T-helper 17 cell (primary cell): Measurements from ENCODE around the gene BTBD9. TPM values are rescaled to one million over a fixed set of nuclear protein-coding genes. Genes with fewer than 3 reads are reported as not detected.
A peak's percentile ranks its signal among the peaks of the same experiment; 100 is the strongest.

ENCODE experiments used
- ATAC-seq: fragments of 150-1000 bp; cut with Tn5 transposase; 2 replicates; pipeline ENCODE4 v1.10.0; 2021; ENCODE audit warnings: mild to moderate bottlenecking, moderate library complexity
- DNase-seq, 3 donors: peaks; one replicate each; pipeline versions ENCODE4 v3.0.0 to v3.0.0-alpha.2; 2020 to 2021
- H3K9me3 ChIP-seq: one replicate; pipeline ENCODE4 v1.7.0; 2013; ENCODE audit warnings: low read length, mild to moderate bottlenecking; ENCODE audit not compliant: control insufficient read depth, poor library complexity, severe bottlenecking
- H3K27ac Mint-ChIP-seq: one replicate; pipeline ENCODE4 v1.8.0; 2022; ENCODE audit warnings: mild to moderate bottlenecking, moderate library complexity, mixed read lengths
- H3K27me3 Mint-ChIP-seq: one replicate; pipeline ENCODE4 v1.8.0; 2022; ENCODE audit warnings: mixed read lengths
- H3K36me3 Mint-ChIP-seq: one replicate; pipeline ENCODE4 v1.8.0; 2022; ENCODE audit warnings: low read depth, mixed read lengths
- H3K4me1 Mint-ChIP-seq: one replicate; pipeline ENCODE4 v1.8.0; 2022; ENCODE audit warnings: mild to moderate bottlenecking, mixed read lengths
- H3K4me3 Mint-ChIP-seq: one replicate; pipeline ENCODE4 v1.8.0; 2022; ENCODE audit warnings: mild to moderate bottlenecking, moderate library complexity, mixed read lengths
- total RNA-seq, 4 donors: library from RNA in 2 of 4; stranded (reverse) in 2 of 4; gene quantifications; one replicate each; pipeline ENCODE4 v1.2.3 and lab custom pipeline; 2022 to 2026

BTBD9 gene
- total RNA-seq, 2 donors from 2014 or later: 61.3 to 63.5 TPM

DNA sequence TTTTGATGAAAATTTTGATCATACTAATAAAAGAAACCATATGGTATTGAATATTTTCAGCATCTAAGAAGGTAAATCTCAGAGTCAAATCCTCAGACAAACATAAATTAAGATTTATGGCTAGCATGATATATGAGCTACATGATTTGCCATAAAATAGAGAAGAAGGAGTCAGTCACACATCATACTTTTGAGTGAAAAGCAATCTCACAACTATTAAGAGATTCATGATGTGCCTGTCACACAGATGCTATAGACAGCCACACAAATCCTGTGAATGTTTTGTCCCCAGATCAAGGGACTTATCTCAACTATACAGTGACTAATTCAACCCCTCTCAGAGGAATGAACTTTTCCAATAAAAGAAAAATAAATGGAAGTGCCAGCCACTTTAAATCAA, 85.7 kb downstream of the BTBD9 start:
- no peaks in the 10 kb centered on the region for H3K36me3 Mint-ChIP-seq
- H3K4me1 Mint-ChIP-seq: peaks cover 7% of the 10 kb centered on the region
- H3K9me3 ChIP-seq: no peaks in the 10 kb centered on the region
- H3K27ac Mint-ChIP-seq: peak overlapping the region; percentile 39
- H3K27me3 Mint-ChIP-seq: no peaks in the 10 kb centered on the region
- no peak overlapping the region for H3K4me3 Mint-ChIP-seq
- no peak for DNase-seq
- ATAC-seq: no peak

DNA sequence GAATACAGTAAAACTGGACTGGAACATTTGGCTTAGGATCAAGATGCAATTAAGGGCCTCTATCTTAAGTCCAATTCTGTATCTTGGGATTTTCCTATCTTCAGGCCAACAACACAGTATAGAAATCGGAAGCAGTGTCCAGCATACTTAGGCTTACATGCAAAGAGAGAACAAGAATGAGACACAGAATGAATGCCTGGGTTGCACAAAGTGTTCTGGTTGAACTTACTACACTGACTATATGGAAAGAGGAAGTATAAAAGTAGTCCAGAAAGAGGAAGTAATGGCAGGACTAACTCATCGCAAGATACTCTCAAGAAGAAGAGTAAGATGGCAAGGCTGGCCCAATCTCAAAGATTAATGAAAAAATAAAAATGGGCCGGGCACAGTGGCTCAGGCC, 87.6 kb downstream of the BTBD9 start:
- ATAC-seq (peak; percentile 39), DNase-seq (no peak)
- no peak overlapping the region for H3K4me3 Mint-ChIP-seq
- no peaks in the 10 kb centered on the region for H3K9me3 ChIP-seq
- H3K27me3 Mint-ChIP-seq: no peaks in the 10 kb centered on the region
- no peak overlapping the region for H3K27ac Mint-ChIP-seq
- H3K36me3 Mint-ChIP-seq: peaks cover 3% of the 10 kb centered on the region
- H3K4me1 Mint-ChIP-seq: peaks cover 8% of the 10 kb centered on the region

DNA sequence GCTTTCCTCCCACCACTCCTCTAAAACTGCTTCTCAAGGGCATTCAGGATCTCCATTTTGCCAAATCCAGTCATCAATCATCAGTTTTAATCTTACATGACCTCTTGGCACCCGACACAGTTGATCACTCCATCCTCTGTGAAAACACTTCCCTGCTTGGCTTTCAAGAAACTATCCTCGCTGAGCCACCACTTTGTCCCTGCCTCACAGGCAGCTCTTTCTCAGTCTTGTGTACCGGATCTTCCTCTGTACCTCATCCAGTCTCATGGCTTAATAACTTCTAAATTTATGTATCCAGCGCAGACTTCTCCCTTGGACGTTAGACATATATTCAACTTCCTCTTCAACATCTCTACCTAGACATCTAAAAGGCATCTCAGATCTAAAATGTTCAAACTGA, 89.9 kb downstream of the BTBD9 start:
- Mint-ChIP-seq H3K4me3 (no peak overlapping the region), H3K36me3 (peaks cover 3% of the 10 kb centered on the region)
- no peak for ATAC-seq

DNA sequence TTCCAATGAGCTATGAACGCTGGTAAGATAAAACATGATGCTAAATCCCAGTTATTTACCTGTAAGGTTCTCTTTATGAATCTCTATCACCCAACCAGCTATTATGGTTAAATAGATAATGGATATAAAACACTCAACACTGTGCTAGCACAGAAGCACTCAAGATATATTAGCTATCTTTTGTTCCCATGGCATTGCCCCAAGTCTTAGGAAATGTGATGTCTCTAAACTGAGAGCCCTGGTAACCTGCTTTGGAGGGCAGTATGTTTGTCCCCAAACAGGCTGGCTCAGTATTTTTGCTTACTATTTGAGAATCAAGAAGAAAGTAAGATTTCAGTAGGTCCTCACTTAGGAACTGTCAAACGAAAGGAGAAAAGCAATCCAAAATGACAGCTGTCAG, 90.5 kb downstream of the BTBD9 start:
- no peaks in the 10 kb centered on the region for H3K9me3 ChIP-seq
- H3K27ac Mint-ChIP-seq: no peak overlapping the region
- H3K4me3 Mint-ChIP-seq: no peak overlapping the region
- peaks cover 4% of the 10 kb centered on the region for H3K4me1 Mint-ChIP-seq
- peaks cover 5% of the 10 kb centered on the region for H3K36me3 Mint-ChIP-seq
- H3K27me3 Mint-ChIP-seq: no peaks in the 10 kb centered on the region
- DNase-seq: no peak
- no peak for ATAC-seq

More for the DNA sequence above, 89.9 kb downstream of the BTBD9 start:
- Mint-ChIP-seq H3K4me1 (peaks cover 4% of the 10 kb centered on the region), H3K27me3 (no peaks in the 10 kb centered on the region), H3K27ac (no peak overlapping the region)
- no peaks in the 10 kb centered on the region for H3K9me3 ChIP-seq
- DNase-seq: no peak

DNA sequence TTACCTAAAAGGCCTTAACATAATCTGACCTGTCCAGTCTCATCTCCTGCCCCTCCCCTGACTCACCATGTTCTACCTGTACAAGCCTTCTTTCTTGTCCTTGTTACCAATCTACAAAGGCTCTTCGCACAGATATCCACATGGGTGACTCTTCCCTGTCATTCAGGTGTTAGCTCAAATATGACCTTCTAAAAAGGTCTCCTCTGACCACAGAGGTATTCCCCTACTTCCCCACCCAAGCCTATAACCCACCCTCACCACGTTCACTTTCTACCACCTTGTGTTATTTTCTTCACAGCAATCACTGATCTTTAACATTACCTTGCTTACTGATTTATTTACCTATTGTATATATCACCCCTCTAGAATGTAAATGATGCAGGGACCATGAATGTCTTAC, 96.7 kb downstream of the BTBD9 start:
- H3K4me1 Mint-ChIP-seq: no peaks in the 10 kb centered on the region
- H3K27me3 Mint-ChIP-seq: no peaks in the 10 kb centered on the region
- DNase-seq (no peak), ATAC-seq (no peak)
- H3K27ac Mint-ChIP-seq: no peak overlapping the region
- H3K4me3 Mint-ChIP-seq: no peak overlapping the region
- peaks cover 5% of the 10 kb centered on the region for H3K36me3 Mint-ChIP-seq
- H3K9me3 ChIP-seq: no peaks in the 10 kb centered on the region

DNA sequence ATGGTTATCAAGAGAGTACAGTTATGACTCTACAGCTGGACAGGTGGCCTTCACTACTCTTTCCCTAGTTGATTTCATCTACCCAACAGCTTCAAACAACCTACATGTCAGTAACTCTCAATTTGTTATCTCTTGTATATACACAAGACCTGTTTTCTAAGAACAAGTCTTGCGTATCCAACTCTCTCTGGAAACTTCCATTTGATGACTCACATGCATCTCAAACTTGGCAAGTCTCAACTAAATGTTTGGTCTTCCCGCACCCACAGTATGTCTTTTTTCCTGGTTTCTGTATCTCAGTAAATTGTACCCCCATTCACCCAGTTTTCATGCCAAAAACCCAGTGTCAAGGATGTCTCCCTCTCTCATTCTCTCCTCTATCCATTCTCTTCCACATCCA, 97.7 kb downstream of the BTBD9 start:
- Mint-ChIP-seq H3K36me3 (peaks cover 2% of the 10 kb centered on the region), H3K4me3 (no peak overlapping the region), H3K27ac (no peak overlapping the region), H3K4me1 (no peaks in the 10 kb centered on the region), H3K27me3 (no peaks in the 10 kb centered on the region)
- no peak for DNase-seq
- H3K9me3 ChIP-seq: no peaks in the 10 kb centered on the region
- no peak for ATAC-seq

DNA sequence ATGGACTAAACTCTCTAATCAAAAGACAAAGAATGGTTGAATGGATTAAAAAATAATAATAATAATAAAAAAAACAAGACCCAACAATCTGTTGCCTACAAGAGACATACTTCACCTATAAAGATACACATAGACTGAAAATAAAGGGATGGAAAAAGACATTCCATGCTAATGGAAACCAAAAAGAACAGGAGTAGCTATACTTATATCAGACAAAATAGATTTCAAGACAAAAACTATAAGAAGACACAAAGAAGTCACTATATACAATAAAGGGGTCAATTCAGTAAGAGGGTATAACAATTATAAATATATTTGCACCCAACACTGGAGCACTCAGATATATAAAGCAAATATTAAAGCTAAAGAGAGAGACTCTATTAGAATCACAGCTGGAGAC, 106.7 kb downstream of the BTBD9 start:
- Mint-ChIP-seq H3K4me1 (peaks cover 19% of the 10 kb centered on the region), H3K36me3 (peaks cover 7% of the 10 kb centered on the region), H3K27me3 (no peaks in the 10 kb centered on the region), H3K27ac (no peak overlapping the region), H3K4me3 (no peak overlapping the region)
- no peaks in the 10 kb centered on the region for H3K9me3 ChIP-seq
- ATAC-seq (no peak), DNase-seq (no peak)

DNA sequence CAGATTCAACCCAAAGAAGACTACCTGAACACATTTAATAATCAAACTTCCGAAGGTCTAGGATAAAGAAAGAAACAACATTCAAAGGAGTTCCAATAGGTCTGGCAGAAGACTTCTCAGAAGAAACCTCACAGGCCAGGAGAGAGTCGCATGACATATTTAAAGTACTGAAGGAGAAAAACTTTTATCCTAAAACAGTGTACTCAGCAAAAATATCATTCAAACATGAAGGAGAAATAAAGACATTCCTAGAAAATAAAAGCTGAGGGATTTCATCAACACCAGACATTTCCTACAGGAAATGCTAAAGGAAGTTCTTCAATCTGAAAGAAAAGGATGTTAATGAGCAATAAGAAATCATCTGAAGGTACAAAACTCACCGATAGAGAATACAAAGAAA, 108.6 kb downstream of the BTBD9 start:
- Mint-ChIP-seq H3K4me1 (peaks cover 14% of the 10 kb centered on the region), H3K27me3 (no peaks in the 10 kb centered on the region), H3K4me3 (no peak overlapping the region), H3K36me3 (peaks cover 7% of the 10 kb centered on the region), H3K27ac (peak overlapping the region; percentile 2)
- no peak for DNase-seq
- no peaks in the 10 kb centered on the region for H3K9me3 ChIP-seq
- ATAC-seq: no peak

DNA sequence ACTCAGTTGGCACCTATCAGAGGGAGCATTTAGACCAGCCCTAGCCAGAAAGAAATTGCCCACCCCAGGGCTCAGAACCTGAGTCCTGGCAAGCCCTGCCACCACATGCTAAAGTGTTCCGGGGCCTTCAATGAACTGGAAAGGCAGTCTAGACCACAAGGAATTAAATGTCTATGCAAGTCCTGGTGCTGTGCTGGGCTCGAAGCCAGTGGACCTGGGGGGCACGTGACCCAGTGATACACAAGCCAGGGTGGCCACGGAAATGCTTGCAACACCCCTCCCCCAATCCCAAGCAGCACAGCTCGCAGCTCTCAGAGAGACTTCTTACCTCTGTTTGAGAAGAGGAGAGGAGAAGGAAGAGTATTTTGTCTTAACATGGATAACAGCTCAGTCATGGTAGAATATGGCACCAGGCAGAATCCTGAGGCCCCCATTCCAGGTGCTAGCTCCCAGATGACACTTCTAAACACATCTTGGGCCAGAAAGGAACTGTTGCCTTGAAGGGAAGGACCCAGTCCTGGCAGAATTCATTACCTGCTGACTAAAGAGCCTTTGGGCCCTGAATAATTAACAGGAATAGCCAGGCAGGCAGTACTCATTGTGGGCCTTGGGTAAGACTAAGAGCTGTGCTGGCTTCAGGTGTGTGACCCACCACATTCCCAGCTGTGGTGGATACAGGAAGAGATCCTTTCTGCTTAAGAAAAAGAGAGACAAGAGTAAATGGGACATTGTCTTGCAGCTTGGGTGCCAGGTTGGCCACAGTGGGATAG, 111.3 kb downstream of the BTBD9 start:
- Mint-ChIP-seq H3K27me3 (no peaks in the 10 kb centered on the region), H3K4me1 (no peaks in the 10 kb centered on the region), H3K27ac (no peak overlapping the region), H3K36me3 (peaks cover 9% of the 10 kb centered on the region), H3K4me3 (no peak overlapping the region)
- no peak for DNase-seq
- ATAC-seq: no peak
- H3K9me3 ChIP-seq: no peaks in the 10 kb centered on the region

DNA sequence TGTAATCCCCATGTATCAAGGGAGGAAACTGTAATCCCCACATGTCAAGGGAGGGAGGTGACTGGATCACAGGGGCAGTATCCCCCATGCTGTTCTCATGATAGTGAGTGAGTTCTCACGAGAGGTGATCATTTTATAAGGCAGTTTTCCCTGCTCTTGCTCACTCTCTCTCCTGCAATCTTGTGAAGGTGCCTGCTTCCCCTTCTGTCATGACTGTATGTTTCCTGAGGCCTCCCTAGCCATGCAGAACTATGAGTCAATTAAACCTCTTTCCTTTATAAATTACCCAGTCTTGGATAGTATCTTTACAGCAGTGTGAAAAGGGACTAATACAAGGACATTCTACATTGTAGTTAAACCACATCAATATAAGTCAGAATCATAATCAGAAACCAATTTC, 112.4 kb downstream of the BTBD9 start:
- H3K36me3 Mint-ChIP-seq: peaks cover 9% of the 10 kb centered on the region
- H3K4me1 Mint-ChIP-seq: no peaks in the 10 kb centered on the region
- H3K27ac Mint-ChIP-seq: no peak overlapping the region

DNA sequence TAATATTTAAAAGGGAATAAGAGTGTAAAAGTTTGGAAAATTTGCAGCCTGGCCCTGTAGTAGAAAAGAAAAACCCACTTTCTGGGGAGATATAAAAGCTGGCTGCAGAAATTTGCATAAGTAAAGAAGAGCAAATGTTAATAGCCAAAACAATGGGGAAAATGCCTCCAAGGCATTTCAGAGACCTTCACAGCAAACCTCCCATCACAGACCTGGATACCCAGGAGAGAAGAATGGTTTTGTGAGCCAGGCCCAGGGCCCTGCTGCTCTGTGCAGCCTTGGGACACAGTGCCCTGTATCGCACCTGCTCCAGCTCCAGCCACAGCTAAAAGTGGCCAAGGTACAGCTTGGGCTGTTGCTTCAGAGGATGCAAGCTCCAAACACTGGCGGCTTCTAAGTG, 113.8 kb downstream of the BTBD9 start:
- peaks cover 5% of the 10 kb centered on the region for H3K4me1 Mint-ChIP-seq
- no peak for DNase-seq
- peaks cover 7% of the 10 kb centered on the region for H3K36me3 Mint-ChIP-seq
- no peaks in the 10 kb centered on the region for H3K9me3 ChIP-seq
- no peak overlapping the region for H3K4me3 Mint-ChIP-seq
- no peaks in the 10 kb centered on the region for H3K27me3 Mint-ChIP-seq
- ATAC-seq: no peak
- H3K27ac Mint-ChIP-seq: no peak overlapping the region

More for the DNA sequence above, 112.4 kb downstream of the BTBD9 start:
- ATAC-seq: no peak
- DNase-seq: no peak
- Mint-ChIP-seq H3K4me3 (no peak overlapping the region), H3K27me3 (no peaks in the 10 kb centered on the region)
- no peaks in the 10 kb centered on the region for H3K9me3 ChIP-seq

DNA sequence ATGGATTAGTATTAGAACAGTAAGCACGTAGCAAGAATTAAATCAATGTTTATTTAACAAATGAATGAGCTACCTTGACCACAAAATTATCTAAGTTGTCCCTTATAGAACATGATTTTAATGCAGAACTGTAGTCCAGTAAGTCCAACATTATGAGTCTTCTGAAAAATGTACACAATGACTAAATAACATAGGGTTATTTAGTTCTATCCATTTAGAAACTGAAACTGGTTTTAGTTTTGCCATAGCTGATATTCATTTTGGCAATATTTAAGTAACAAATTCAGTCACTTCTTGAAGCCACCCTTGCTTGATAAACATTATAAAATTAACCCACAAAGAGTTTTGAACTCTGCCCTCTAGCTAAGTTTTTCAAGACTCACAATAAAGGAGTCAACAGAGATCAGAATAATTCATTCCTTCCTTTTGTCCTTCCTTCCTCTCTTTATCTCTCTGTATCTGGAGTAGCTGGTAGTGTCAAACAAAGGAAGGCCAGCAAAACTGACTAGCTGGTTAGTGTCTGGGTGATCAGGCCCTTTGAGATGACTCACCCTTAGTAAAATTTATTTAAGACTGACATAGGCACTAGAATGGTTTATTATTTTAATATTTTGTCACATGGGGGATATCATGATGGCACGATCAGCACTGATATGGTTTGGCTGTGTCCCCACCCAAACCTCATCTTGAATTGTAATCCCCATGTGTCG, 115.1 kb downstream of the BTBD9 start:
- no peaks in the 10 kb centered on the region for H3K27me3 Mint-ChIP-seq
- H3K4me3 Mint-ChIP-seq: no peak overlapping the region
- peaks cover 5% of the 10 kb centered on the region for H3K4me1 Mint-ChIP-seq
- no peak for DNase-seq
- H3K9me3 ChIP-seq: no peaks in the 10 kb centered on the region
- H3K36me3 Mint-ChIP-seq: peaks cover 6% of the 10 kb centered on the region
- H3K27ac Mint-ChIP-seq: no peak overlapping the region
- no peak for ATAC-seq

DNA sequence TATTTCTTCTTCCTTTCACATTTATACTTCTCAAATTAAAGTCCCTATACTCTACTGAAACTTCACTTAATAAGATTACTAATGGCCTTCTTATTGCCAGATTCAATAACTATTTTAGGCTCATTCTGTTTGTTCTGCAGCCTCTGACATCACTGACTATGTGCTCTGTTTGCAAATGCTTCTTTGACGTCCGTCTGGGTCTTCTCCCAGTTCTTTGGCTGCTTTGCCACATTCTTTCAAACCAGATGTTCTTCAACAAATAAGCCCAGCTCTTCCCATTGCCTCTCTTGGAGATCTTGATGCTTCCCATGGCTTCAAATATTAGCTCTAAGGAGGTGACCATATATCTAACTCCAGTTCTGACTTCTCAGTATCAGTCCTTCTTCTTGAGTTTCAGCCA, 117.4 kb downstream of the BTBD9 start:
- no peak for DNase-seq
- Mint-ChIP-seq H3K4me1 (peaks cover 11% of the 10 kb centered on the region), H3K4me3 (no peak overlapping the region), H3K36me3 (peaks cover 6% of the 10 kb centered on the region), H3K27me3 (no peaks in the 10 kb centered on the region), H3K27ac (peak overlapping the region; percentile 8)
- no peaks in the 10 kb centered on the region for H3K9me3 ChIP-seq
- ATAC-seq: no peak
